NCI-H2196 (cell line): ENCODE measurements around the gene TRIM40.

Source experiments
- DNase-seq: peaks from one replicate; lab custom pipeline; 2025; ENCODE audit not compliant: unreplicated experiment; lab: John Stamatoyannopoulos, UW

Gene TRIM40

GRCh38 chr6:30195951-30196350 is 60.0 kb downstream of the TRIM40 start:
- no peak for DNase-seq

DNA sequence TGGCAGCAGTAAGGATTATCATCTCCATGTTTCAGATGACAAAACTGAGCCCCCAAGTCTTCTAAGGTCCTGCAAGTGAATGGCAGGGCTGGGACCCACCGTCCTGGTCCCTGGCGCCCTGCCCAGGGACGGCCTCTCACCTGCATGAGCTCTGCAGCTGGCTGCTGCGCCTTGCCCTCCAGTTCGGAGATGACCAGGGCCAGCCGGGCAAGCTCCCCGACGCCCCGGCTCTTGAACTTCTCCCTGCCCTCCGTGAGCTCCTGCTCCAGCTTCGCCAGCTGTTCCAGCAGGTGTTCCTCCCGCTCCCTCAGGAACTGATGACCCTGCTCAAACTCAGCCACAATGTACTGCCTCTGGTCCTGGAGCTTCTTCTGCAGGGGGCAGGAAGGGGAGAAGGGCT is 60.4 kb downstream of the TRIM40 start:
- DNase-seq: no peak
